SU-DHL-6 (cell line): ENCODE results near the gene NUDT16.

Experiments used
- H2AFZ ChIP-seq: fragments of 200-600 bp; sonication (generic); 2 replicates; pipeline ENCODE4 v1.6.1; 2014; ENCODE audit warnings: low read depth, mild to moderate bottlenecking, moderate library complexity, mixed read lengths, antibody characterized with exemption, low read length; ENCODE audit not compliant: severe bottlenecking
- H3F3A ChIP-seq: fragments of 200-600 bp; shearing (Covaris generic); 2 replicates; pipeline ENCODE4 v1.6.0; 2016; ENCODE audit warnings: antibody characterized with exemption, mild to moderate bottlenecking; ENCODE audit not compliant: insufficient read depth
- H3K27ac ChIP-seq: fragments of 200-600 bp; sonication (generic); 2 replicates; pipeline ENCODE4 v1.5.1; 2016; ENCODE audit warnings: low read depth, mild to moderate bottlenecking, low read length, moderate library complexity, mixed read lengths
- H3K27me3 ChIP-seq: fragments of 200-600 bp; sonication (generic), shearing (Covaris generic); 2 replicates; pipeline ENCODE4 v1.6.0; 2014; ENCODE audit warnings: mild to moderate bottlenecking, low read length
- H3K36me3 ChIP-seq: fragments of 200-600 bp; sonication (generic); 2 replicates; pipeline ENCODE4 v1.6.1; 2014; ENCODE audit warnings: mild to moderate bottlenecking, low read length, mixed read lengths
- H3K4me2 ChIP-seq: fragments of 300-600, 200-600 bp; shearing (Covaris generic), sonication (generic); 2 replicates; pipeline ENCODE4 v1.6.0; 2014; ENCODE audit warnings: low read length, low read depth, mild to moderate bottlenecking; ENCODE audit not compliant: poor library complexity, severe bottlenecking
- H3K4me3 ChIP-seq: fragments of 200-600 bp; sonication (generic); 2 replicates; pipeline ENCODE4 v1.5.1; 2014; ENCODE audit warnings: antibody characterized with exemption, low read length, mild to moderate bottlenecking, mixed read lengths; ENCODE audit not compliant: insufficient read depth, poor library complexity, severe bottlenecking
- H3K79me2 ChIP-seq: fragments of 200-600 bp; sonication (generic); 2 replicates; pipeline ENCODE4 v1.6.1; 2014; ENCODE audit warnings: mild to moderate bottlenecking, low read length, moderate library complexity; ENCODE audit not compliant: insufficient read depth
- H3K9ac ChIP-seq: fragments of 200-600 bp; sonication (generic); 2 replicates; pipeline ENCODE4 v1.7.0; 2014; ENCODE audit warnings: mild to moderate bottlenecking, low read length
- H3K9me2 ChIP-seq: fragments of 200-600 bp; sonication (generic); replicated peaks from 2 replicates; pipeline ENCODE4 v1.6.1; 2014; ENCODE audit warnings: low read length; ENCODE audit not compliant: insufficient read depth
- H3K9me3 ChIP-seq: fragments of 200-600 bp; sonication (generic); 2 replicates; pipeline ENCODE4 v1.6.1; 2014; ENCODE audit warnings: low read length, mixed read lengths; ENCODE audit not compliant: insufficient read depth
- H4K20me1 ChIP-seq: fragments of 200-600 bp; sonication (generic); 2 replicates; pipeline ENCODE4 v1.6.1; 2014; ENCODE audit warnings: low read depth, mild to moderate bottlenecking, antibody characterized with exemption, low read length, moderate library complexity, mixed read lengths
- EZH2phosphoT487 ChIP-seq: fragments of 200-600 bp; sonication (generic), shearing (Covaris generic); conservative IDR thresholded peaks from 2 replicates; pipeline ENCODE4 v1.6.1; 2018; ENCODE audit warnings: mild to moderate bottlenecking, antibody characterized with exemption, low read length, moderate library complexity, mixed read lengths
- TF ChIP-seq, protein P1 (sequence below): fragments of 200-600 bp; sonication (generic); IDR thresholded peaks from one replicate; pipeline ENCODE4 v1.5.1; 2017; ENCODE audit warnings: antibody characterized with exemption, mild to moderate bottlenecking, low read length, moderate library complexity; ENCODE audit not compliant: insufficient read depth, poor library complexity, severe bottlenecking

Gene NUDT16

GRCh38 chr3:131401978-131402377 lies 20.4 kb downstream of the NUDT16 start:
- no peaks in the 10 kb centered on the region for H3F3A ChIP-seq
- TF ChIP-seq EZH2phosphoT487, result no peak
- TF ChIP-seq, protein P1, sequence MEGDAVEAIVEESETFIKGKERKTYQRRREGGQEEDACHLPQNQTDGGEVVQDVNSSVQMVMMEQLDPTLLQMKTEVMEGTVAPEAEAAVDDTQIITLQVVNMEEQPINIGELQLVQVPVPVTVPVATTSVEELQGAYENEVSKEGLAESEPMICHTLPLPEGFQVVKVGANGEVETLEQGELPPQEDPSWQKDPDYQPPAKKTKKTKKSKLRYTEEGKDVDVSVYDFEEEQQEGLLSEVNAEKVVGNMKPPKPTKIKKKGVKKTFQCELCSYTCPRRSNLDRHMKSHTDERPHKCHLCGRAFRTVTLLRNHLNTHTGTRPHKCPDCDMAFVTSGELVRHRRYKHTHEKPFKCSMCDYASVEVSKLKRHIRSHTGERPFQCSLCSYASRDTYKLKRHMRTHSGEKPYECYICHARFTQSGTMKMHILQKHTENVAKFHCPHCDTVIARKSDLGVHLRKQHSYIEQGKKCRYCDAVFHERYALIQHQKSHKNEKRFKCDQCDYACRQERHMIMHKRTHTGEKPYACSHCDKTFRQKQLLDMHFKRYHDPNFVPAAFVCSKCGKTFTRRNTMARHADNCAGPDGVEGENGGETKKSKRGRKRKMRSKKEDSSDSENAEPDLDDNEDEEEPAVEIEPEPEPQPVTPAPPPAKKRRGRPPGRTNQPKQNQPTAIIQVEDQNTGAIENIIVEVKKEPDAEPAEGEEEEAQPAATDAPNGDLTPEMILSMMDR, result no peak
- no peak overlapping the region for H3K4me2 ChIP-seq

GRCh38 chr3:131402391-131403039 lies 20.9 kb downstream of the NUDT16 start:
- Histone ChIP-seq H3K27ac (no peak overlapping the region), H3K9me2 (no peaks in the 10 kb centered on the region), H3K4me3 (no peak overlapping the region), H3K27me3 (no peaks in the 10 kb centered on the region), H4K20me1 (no peaks in the 10 kb centered on the region), H3K36me3 (no peaks in the 10 kb centered on the region), H3K4me2 (no peak overlapping the region), H3F3A (no peaks in the 10 kb centered on the region), H3K9me3 (no peaks in the 10 kb centered on the region; the same call in 1 of the 2 replicates), H2AFZ (no peak overlapping the region), H3K79me2 (no peaks in the 10 kb centered on the region), H3K9ac (no peak overlapping the region)
- no peak for TF ChIP-seq EZH2phosphoT487
- TF ChIP-seq, protein P1, result no peak

More at GRCh38 chr3:131401978-131402377, 20.4 kb downstream of the NUDT16 start:
- Histone ChIP-seq H3K4me3 (no peak overlapping the region), H3K36me3 (no peaks in the 10 kb centered on the region), H3K9ac (no peak overlapping the region), H3K9me3 (no peaks in the 10 kb centered on the region; the same call in 1 of the 2 replicates), H3K9me2 (no peaks in the 10 kb centered on the region), H2AFZ (no peak overlapping the region), H4K20me1 (no peaks in the 10 kb centered on the region), H3K27ac (no peak overlapping the region), H3K27me3 (no peaks in the 10 kb centered on the region), H3K79me2 (no peaks in the 10 kb centered on the region)

- no peak overlapping the region for H3K9ac ChIP-seq
- no peak for TF ChIP-seq EZH2phosphoT487
- TF ChIP-seq, protein P1, result no peak
- no peaks in the 10 kb centered on the region for H3K79me2 ChIP-seq
- H3K27me3 ChIP-seq, result no peaks in the 10 kb centered on the region
- H3K9me2 ChIP-seq, result no peaks in the 10 kb centered on the region
- no peak overlapping the region for H3K4me3 ChIP-seq
- H3K27ac ChIP-seq, result no peak overlapping the region
- no peaks in the 10 kb centered on the region for H3F3A ChIP-seq
- H3K4me2 ChIP-seq, result no peak overlapping the region
- H3K9me3 ChIP-seq, result no peaks in the 10 kb centered on the region; the same call in 1 of the 2 replicates
- no peak overlapping the region for H2AFZ ChIP-seq
- H3K36me3 ChIP-seq, result no peaks in the 10 kb centered on the region
- no peaks in the 10 kb centered on the region for H4K20me1 ChIP-seq
These were observed 21.8 kb downstream of the NUDT16 start for GRCh38 chr3:131403216-131403895.
